Tibial nerve (tissue), 4 donors: ENCODE data around the gene VCX3A. TPM values are rescaled to one million over a fixed set of nuclear protein-coding genes. Genes with fewer than 3 reads are reported as not detected.
"Not testable (repeated sequence)": the region's sequence is repeated elsewhere in the genome, so short reads cannot be mapped to it uniquely, and the experiment has no call there.

ENCODE experiments used
- DNase-seq, 2 donors: peaks; one replicate each; pipeline ENCODE4 v3.0.0-alpha.2; 2019; ENCODE audit warnings: low spot score in 2 of 2
- H3K27ac ChIP-seq, 4 donors: fragments of 200-600 bp; sonication (generic) in 3 of 4; one replicate each; pipeline ENCODE4 v1.5.1; 2017 to 2019; ENCODE audit warnings: mild to moderate bottlenecking in 1 of 4
- H3K27me3 ChIP-seq, 2 donors: fragments of 200-600 bp; sonication (generic) in 1 of 2; one replicate each; pipeline versions ENCODE4 v1.5.1 to v1.6.0; 2017 to 2019
- H3K36me3 ChIP-seq, 3 donors: fragments of 200-600 bp; sonication (generic); one replicate each; pipeline ENCODE4 v1.5.1; 2018 to 2019
- H3K4me1 ChIP-seq, 4 donors: fragments of 200-600 bp; sonication (generic) in 3 of 4; one replicate each; pipeline ENCODE4 v1.5.1; 2017 to 2019
- H3K4me3 ChIP-seq, 4 donors: fragments of 200-600 bp; sonication (generic) in 3 of 4; one replicate each; pipeline ENCODE4 v1.5.1; 2017 to 2019; ENCODE audit warnings: mild to moderate bottlenecking in 1 of 4, moderate library complexity in 1 of 4
- H3K9me3 ChIP-seq, 4 donors: fragments of 200-600 bp; sonication (generic) in 3 of 4; one replicate each; pipeline ENCODE4 v1.5.1; 2017 to 2019
- CTCF ChIP-seq, 5 experiments: fragments of 200-600 bp in 3 of 5; fragments of 450-650 bp in 2 of 5; sonication (generic) in 3 of 5; IDR thresholded peaks; one replicate each; pipeline ENCODE4 v1.5.1; 2016 to 2019; ENCODE audit warnings: antibody characterized with exemption in 5 of 5, mild to moderate bottlenecking in 3 of 5, moderate library complexity in 2 of 5
- EP300 ChIP-seq, 2 donors: sonication (generic); formaldehyde crosslinking; IDR thresholded peaks; one replicate each; pipeline ENCODE4 v1.6.1; 2017; ENCODE audit warnings: antibody characterized with exemption in 2 of 2, mild to moderate bottlenecking in 1 of 2
- POLR2A ChIP-seq, 2 donors: fragments of 450-650 bp; IDR thresholded peaks; one replicate each; pipeline ENCODE4 v1.6.1; 2017; ENCODE audit warnings: antibody characterized with exemption in 2 of 2, mild to moderate bottlenecking in 2 of 2, moderate library complexity in 2 of 2
- WGBS, 2 donors: methylation state at CpG; one replicate each; pipeline ENCODE4 v1.1.5; 2018; 5-methylcytosine and 5-hydroxymethylcytosine counted together
- total RNA-seq, 4 donors: library from RNA; depleted of rRNA; stranded (reverse); fragments of >200 nt; gene quantifications; one replicate each; pipeline ENCODE4 v1.1.0, GENCODE V29; 2016

Gene VCX3A
- total RNA-seq = not detected

- not testable (repeated sequence) for DNase-seq, H3K4me1 ChIP-seq, H3K27ac ChIP-seq, H3K36me3 ChIP-seq, H3K4me3 ChIP-seq, H3K9me3 ChIP-seq, H3K27me3 ChIP-seq
- 88 to 98% methylated on average over 1 of the region's 1 CpG for WGBS, 2 donors
Measured at GRCh38 chrX:6535018-6535417, at the start of gene VCX3A. Gene VCX3A (minus strand): TSS chrX:6535118. CDS start chrX:6534497, 621 bp downstream.

GRCh38 chrX:6574762-6575161 lies 39.8 kb upstream of the VCX3A start:
- no peak for DNase-seq
- H3K36me3 ChIP-seq = no peaks in the 10 kb centered on the region
- WGBS, 2 donors = 73 to 79% methylated on average over 5 of the region's 5 CpGs
- TF ChIP-seq EP300 (IDR thresholded peaks at IDR 0.05) = no peak
- TF ChIP-seq POLR2A (IDR thresholded peaks at IDR 0.05) = no peak
- TF ChIP-seq CTCF (IDR thresholded peaks at IDR 0.05) = no peak
- no peak overlapping the region for H3K4me3 ChIP-seq
- no peaks in the 10 kb centered on the region for H3K9me3 ChIP-seq
- H3K27me3 ChIP-seq = no peaks in the 10 kb centered on the region
- H3K4me1 ChIP-seq = no peaks in the 10 kb centered on the region
- H3K27ac ChIP-seq = no peak overlapping the region

GRCh38 chrX:6568031-6568430 lies 33.1 kb upstream of the VCX3A start:
- 51% methylated on average over 3 of the region's 3 CpGs for WGBS, 2 donors
- TF ChIP-seq CTCF (IDR thresholded peaks at IDR 0.05) = no peak
- TF ChIP-seq POLR2A (IDR thresholded peaks at IDR 0.05) = no peak
- TF ChIP-seq EP300 (IDR thresholded peaks at IDR 0.05) = no peak

GRCh38 chrX:6558979-6559378 lies 24.1 kb upstream of the VCX3A start:
- 87 to 92% methylated on average over 5 of the region's 5 CpGs for WGBS, 2 donors

More at GRCh38 chrX:6568031-6568430, 33.1 kb upstream of the VCX3A start:
- H3K4me3 ChIP-seq = no peak overlapping the region
- no peak for DNase-seq
- H3K27ac ChIP-seq = no peak overlapping the region
- H3K27me3 ChIP-seq = no peaks in the 10 kb centered on the region
- H3K4me1 ChIP-seq = no peaks in the 10 kb centered on the region
- H3K9me3 ChIP-seq = no peaks in the 10 kb centered on the region
- no peaks in the 10 kb centered on the region for H3K36me3 ChIP-seq

GRCh38 chrX:6557690-6558089 lies 22.8 kb upstream of the VCX3A start:
- no peak for DNase-seq
- no peaks in the 10 kb centered on the region for H3K9me3 ChIP-seq
- no peak for TF ChIP-seq POLR2A (IDR thresholded peaks at IDR 0.05)
- TF ChIP-seq CTCF (IDR thresholded peaks at IDR 0.05) = no peak
- TF ChIP-seq EP300 (IDR thresholded peaks at IDR 0.05) = no peak
- H3K36me3 ChIP-seq = no peaks in the 10 kb centered on the region
- H3K4me3 ChIP-seq = no peak overlapping the region
- WGBS, 2 donors = 84 to 86% methylated on average over 3 of the region's 3 CpGs
- H3K27me3 ChIP-seq = no peaks in the 10 kb centered on the region
- no peak overlapping the region for H3K27ac ChIP-seq
- H3K4me1 ChIP-seq = no peaks in the 10 kb centered on the region

More at GRCh38 chrX:6558979-6559378, 24.1 kb upstream of the VCX3A start:
- no peak for TF ChIP-seq CTCF (IDR thresholded peaks at IDR 0.05)
- no peak for TF ChIP-seq EP300 (IDR thresholded peaks at IDR 0.05)
- TF ChIP-seq POLR2A (IDR thresholded peaks at IDR 0.05) = no peak
- Histone ChIP-seq H3K9me3 (no peaks in the 10 kb centered on the region), H3K27me3 (no peaks in the 10 kb centered on the region), H3K36me3 (no peaks in the 10 kb centered on the region), H3K4me3 (no peak overlapping the region), H3K4me1 (no peaks in the 10 kb centered on the region), H3K27ac (no peak overlapping the region)
- no peak for DNase-seq

GRCh38 chrX:6550999-6551398 lies 16.1 kb upstream of the VCX3A start:
- TF ChIP-seq EP300 (IDR thresholded peaks at IDR 0.05) (no peak), CTCF (IDR thresholded peaks at IDR 0.05) (no peak), POLR2A (IDR thresholded peaks at IDR 0.05) (no peak)
- WGBS, 2 donors = 64 to 78% methylated on average over 8 of the region's 8 CpGs

More at GRCh38 chrX:6550999-6551398, 16.1 kb upstream of the VCX3A start:
- Histone ChIP-seq H3K36me3 (no peaks in the 10 kb centered on the region), H3K9me3 (no peaks in the 10 kb centered on the region), H3K4me3 (no peak overlapping the region), H3K4me1 (no peaks in the 10 kb centered on the region), H3K27me3 (no peaks in the 10 kb centered on the region), H3K27ac (no peak overlapping the region)
- DNase-seq = no peak
